Effector CD8-positive, alpha-beta T cell (primary cell): Measurements from ENCODE around the gene LITAFD.
"Not testable (repeated sequence)": the region's sequence is repeated elsewhere in the genome, so short reads cannot be mapped to it uniquely, and the experiment has no call there.

Source experiments
- DNase-seq: peaks from one replicate; lab custom pipeline; 2025; lab: John Stamatoyannopoulos, UW

LITAFD gene

GRCh38 chr16:8894736-8895334, 12.7 kb downstream of the LITAFD start:
- no peak for DNase-seq

GRCh38 chr16:8898660-8899318, 16.6 kb downstream of the LITAFD start:
- no peak for DNase-seq

DNA sequence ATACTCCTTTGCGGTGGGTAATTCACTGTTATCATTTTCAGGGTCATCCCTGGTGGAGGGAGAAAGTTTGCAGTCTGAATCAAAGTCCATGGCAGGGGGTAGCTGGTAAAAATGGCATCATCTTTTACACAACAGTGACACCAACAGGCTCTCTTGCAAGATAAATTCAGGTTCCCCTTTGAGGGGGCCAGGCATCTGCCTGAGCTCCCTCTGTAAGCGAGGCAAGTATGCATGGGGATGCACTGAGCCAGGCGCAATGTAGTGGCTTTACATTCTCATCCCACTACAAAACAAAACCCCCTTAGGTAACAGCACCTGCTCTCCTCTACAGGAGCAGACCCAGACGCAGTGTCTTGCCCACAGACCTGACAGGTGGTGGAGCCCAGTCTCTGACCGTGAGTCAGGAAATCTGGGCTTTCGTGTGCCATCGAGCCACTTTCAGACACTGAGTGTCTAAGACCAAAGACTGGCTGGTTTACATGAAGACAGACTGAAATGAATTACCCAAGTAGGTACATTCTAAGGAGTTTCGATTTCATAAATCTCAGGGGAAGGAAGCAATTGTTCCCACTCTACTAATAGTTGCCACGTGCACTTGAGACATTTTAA, 17.7 kb downstream of the LITAFD start:
- no peak for DNase-seq

DNA sequence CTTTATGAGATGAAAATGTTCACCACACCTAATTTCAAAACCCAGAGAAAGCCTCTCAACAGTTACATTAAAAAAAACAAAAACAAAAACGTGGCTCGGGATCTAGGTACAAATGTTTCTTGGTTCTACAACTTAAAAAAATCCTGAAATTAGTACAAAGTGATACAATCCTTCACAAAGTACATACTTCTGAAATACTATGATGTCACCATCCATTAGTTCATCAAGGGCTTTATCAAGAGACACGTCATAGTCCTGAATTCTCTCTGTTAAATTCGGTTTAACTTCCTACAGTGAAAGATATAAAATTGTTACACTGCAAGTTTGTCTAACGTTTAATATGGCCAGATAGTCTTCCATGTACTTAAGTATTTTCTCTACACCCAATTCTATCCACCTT, 18.2 kb downstream of the LITAFD start:
- DNase-seq, result no peak

GRCh38 chr16:8901320-8901861, 19.2 kb downstream of the LITAFD start:
- DNase-seq, result no peak

DNA sequence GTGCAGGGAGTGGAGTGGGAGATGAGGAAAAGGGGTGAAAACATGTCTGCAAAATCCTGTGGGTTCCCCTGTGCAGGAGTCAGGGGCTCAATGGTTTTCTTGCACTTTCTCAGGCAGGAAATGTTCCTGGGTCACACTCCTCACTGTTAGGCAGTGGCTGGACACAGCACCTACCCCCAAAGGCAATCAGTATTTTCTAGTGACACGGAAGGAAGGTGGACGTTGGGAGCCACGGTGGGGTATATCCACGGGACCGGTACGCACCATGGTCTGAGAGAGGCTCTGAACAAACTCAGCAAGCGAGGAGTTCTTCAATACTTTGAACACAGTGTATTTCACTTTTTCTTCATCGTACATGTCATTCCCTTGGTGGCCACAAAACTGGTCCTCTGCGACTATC, 20.9 kb downstream of the LITAFD start:
- no peak for DNase-seq

- no peak for DNase-seq
These were observed 21.9 kb downstream of the LITAFD start for GRCh38 chr16:8904018-8904430.

GRCh38 chr16:8905168-8905762, 23.1 kb downstream of the LITAFD start:
- no peak for DNase-seq

DNA sequence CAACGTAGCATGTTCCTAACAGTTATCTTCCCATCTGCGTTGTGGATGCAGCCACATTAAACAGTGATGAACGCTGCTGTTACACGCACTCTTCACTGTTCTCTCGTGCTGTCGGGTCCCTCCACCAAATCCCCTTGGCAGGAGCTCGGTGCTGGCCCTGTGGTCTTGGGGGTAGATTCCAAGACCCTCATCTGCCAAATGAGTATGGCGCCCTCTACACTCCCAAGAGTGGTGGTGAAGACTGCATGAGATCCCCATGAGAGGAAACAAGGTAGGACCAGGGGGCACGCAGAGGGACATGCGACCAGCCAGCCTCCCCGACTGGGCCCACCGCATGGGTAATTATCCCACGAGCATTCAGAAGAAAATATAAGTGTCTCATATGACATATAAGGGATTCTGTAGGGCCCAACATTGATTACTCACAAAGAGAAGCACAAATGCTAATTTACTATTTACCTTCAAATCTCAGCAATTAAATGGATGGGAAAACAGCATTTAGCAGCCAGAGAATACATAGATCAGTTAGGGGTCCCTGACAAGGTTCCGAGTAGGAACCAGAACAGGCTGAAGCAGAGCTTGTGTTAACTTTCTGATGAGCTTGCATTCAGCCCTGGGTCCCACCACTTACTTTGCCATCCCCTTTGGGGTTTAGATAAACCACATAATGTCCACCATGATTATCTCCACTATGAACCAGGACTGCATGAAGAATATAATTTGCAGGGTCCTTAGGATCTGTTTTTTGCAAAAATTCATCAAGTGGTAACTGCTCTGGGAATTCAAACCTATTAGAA, 23.8 kb downstream of the LITAFD start:
- no peak for DNase-seq

DNA sequence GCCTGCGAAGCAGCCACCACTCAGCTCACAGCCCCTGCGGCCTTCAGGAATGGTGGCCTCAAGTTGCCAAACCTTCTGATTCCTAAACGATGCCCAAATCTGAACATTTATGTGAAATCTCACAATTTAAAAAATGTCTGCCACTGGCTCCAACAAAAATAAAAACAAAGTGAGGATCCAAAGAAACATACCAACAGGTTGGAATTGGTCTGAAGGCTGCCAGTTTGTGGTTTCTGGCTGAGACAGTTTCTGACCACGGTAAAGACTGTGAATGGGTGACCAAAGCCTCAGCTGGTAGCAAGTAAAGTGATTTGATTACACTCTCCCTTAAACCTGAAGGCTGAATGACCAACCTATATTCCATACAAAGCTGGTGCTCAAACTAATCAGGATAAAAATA, 24.9 kb downstream of the LITAFD start:
- no peak for DNase-seq

DNA sequence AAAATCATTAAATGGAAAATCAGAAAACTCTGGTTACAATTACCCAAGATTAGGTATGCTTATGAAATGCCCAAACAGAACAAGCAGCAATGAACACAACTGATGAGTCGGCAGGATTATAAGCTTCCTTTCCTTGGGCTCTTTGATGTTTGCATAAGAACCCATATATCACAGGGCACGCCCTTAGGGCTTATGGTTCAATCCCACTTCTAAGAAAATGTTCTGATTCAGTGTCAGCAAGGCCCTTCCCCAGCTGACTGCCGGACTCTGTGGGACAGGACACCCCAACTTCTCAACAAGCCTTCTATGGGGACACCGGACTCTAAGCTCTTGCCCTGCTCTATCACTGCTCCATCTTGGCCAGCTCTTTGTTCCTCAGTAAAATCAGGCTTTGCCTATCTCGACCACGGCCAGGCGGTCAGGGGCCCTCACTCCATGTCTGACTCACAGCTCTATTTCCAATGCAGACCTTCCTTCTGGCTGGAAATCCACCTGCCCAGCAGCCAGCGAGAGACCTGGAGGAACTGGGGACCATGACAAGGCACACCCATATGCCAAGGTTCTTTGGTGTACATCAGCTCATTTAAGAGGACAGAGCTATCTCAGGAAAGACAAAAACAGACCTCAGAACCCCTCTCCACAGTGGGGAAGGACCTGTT, 26.8 kb downstream of the LITAFD start:
- no peak for DNase-seq

DNA sequence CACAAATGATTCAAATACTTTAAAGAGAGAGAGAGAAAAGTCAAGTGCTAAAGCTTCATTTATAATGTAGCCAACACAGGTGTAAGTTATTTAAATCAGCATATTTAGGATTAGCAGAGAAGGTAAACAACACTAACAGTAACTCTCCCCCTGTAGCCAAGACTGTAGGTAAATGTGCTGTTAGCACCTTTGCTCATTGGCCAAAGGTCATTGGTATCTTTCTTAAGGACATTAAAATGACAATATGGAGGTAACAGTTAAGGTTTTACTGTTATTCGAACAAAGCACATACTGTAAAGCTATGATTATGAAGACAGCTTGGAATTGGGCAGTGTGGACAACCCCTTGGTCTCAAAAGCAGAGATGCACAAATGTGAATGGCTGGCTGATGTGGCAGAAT, 28.7 kb downstream of the LITAFD start:
- DNase-seq, result no peak

DNA sequence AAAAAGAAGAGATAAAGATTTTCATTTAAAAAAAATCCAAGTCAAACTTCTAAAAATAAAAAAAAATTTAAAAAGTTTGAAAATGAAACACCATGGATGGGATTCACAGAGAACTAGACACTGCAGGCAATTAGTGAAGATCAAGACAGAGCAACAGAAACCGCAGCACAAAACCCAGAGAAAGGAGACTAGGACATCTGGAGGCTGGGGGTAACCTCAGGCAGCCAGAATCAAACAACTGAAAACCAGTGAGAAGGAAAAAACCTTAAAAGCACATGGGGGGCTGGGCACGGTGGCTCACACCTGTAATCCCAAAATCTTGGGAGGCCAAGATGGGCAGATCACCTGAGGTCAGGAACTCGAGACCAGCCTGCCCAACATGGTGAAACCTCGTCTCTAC, 30.6 kb downstream of the LITAFD start:
- no peak for DNase-seq

DNA sequence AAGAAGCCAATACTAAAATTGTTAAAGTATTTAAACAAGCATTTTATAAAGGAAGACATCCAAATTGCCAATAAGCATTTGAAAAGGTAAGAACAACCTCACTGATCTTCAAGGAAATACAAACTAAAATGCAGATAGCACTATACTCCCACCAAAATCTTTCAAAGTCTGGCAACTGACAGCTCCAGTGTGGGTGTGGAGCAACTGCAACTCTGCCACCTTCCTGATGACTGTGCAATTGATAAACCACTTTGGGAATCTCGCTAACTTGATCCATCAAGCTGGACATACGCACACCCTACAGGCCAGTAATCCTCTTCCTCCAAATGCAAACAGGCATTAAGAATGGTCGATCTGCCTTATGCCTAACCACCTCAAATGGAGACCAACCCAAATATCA, 31.9 kb downstream of the LITAFD start:
- no peak for DNase-seq

DNA sequence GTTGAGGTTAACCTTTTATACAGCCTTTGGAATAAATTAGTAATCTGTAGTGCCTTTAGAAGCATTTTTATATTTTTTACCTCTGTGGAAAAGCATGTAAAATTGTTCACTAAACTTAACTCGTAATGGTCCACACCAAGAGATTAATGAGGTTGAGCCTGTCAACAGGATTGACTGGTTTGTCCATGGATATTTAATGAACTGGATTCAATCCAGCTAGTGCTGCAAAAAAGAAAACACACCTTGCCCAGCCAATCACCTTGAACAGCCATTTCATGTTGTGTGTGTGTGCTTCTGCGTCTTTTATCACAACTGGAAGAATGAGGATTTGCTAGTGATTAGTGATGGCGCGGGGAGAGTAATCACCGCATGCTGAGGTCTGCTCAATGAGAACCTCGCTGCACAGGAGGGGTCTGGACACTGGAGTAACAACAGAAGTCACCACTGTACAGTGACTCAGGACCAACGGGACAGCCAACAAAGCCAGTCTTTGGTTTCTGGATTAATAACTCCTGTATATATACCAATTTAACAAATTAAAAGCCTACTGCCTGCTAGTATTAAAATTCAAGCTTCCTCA, 33.7 kb downstream of the LITAFD start:
- DNase-seq, result no peak

DNA sequence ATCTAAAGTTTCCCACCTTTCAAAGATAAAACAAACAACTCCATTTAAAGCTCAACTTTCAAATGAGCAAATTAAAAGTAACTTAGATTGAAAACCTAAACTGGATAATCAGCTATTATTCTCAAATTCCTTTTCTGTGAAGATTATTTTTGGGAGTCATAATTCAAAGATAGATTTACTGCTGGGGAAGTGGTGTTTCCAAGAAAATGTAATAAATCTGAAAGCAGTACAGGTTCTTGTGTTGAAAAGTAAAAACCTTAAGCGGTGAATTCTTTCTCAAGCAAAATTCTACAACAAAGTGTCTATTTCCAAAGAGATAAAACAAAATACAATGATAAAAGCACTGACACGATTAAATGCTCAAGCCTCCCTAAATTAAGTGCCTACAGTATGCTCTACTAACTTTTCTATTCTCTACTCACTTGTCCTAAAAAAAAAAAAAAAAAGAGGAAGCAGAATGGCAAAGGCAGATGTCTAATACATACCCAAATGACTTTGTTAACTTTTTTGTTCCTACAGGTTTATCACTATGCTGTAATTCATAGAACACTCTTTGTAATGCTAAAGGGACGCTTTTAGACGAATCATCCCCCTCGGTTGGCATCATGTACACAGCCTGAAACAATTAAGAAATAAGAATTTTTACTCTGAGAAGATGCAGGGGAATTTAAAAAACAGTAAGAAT, 34.5 kb downstream of the LITAFD start:
- DNase-seq, result no peak

GRCh38 chr16:8917336-8917735, 35.2 kb downstream of the LITAFD start:
- not testable (repeated sequence) for DNase-seq

DNA sequence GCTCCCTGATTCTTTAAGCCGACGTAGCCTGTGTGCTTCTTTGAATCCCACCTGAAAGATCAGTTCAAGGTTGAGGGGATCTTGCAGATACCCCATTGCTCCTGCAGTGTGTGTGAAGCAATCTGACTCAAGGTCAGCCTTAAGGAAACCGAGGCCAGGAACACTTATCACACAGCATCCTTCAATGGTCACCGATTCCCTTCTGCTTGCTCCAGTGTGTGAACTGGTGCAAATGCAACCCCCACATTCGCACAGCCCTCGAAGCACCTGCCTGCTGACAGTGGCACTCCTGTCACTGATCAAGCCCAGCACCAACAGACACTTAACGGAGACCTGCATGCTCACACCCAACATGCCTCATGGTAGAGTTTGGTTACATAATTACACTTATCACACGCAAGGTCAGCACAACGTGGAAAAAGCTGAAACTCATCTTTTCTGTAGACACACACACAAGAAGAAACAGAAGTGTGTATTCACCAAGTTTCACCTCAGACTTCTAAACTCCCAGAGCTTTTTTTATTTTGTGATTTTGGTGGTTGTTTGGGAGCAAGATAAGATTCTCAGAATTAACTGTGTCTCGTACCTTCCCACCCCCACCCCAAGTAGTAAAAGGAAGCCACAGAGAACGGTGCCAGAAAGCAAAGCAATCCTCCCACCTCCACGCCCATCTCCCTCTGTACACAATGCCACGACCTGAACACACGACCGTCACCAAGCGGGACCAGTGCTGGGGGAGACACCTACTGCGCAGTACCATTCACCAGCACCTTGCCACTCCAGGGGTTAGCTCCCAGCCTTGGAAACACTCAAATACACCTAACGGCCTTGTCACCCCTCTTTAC, 37.2 kb downstream of the LITAFD start:
- no peak for DNase-seq

- no peak for DNase-seq
These were observed 37.8 kb downstream of the LITAFD start for GRCh38 chr16:8919934-8920462.
